ENCODE measurements around the gene RBM38. TPM values are rescaled to one million over a fixed set of nuclear protein-coding genes. Genes with fewer than 3 reads are reported as not detected.

Gene RBM38
- total and polyA plus RNA-seq, 10 of the 15 experiments (the other 5 are each of a cell fraction or from before 2014, with no cell fraction given): 0.32 to 118 (median 25.2) TPM

DNA sequence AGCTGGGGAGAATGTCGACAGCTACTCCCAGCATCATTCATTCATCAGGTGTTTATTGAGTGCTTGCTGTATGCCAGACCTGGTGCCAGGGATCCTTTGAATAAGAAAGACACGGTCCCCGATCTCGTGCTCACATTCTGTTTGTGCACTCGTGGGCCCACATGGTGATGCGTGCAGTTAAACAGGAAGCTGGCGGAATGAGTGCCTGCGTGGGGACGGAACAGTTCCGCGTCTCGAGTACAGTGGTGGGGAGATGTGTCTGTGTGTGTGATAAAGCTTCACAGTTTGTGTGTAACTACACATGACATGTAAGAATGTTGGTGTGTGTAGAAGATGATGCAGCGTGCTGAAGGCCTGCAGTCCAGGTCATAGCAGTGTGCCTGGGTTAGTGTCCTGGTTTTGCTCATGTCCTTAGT lies 6.5 kb downstream of the RBM38 start:
- CTCF ChIA-PET: interaction anchor here (0.7 to 4.4 kb wide), 13 partner anchors 8 to 222 kb away, joined by 3 to 28 read pairs (median 8); partner anchors contain the start of gene ZBP1
- H3K27me3 ChIP-seq (replicated peaks in 1 of 2; ENCODE audit: control insufficient read depth in 2 of 2, insufficient read depth in 2 of 2, low read length in 1 of 2): no peaks in the 10 kb centered on the region
- 27% methylated on average over 13 of the region's 13 CpGs for WGBS (ENCODE audit: insufficient coverage, insufficient replicate concordance, low lambda C conversion rate, missing lambda C conversion rate)
- SMC1A ChIA-PET (ENCODE audit: uncharacterized antibody, unreplicated experiment): interaction anchor here (1.1 to 4.7 kb wide), 11 partner anchors 8 to 101 kb away, joined by 3 to 29 read pairs (median 9); partner anchors contain the start of gene RBM38
- H3K4me3 ChIP-seq: peak overlapping the region; percentile 59
- ATAC-seq (peak; percentile 0), FAIRE-seq (peak; percentile 31), DNase-seq (ENCODE audit: low read depth, low spot score) (no peak)
- H3K9ac ChIP-seq (ENCODE audit: control insufficient read depth, insufficient read depth, low read length): peak overlapping the region; percentile 77
- peaks cover 72% of the 10 kb centered on the region for H3K4me1 ChIP-seq (ENCODE audit: control insufficient read depth, insufficient read depth, low read length)
- peak overlapping the region; percentile 97 for H3K27ac ChIP-seq (ENCODE audit: control insufficient read depth, insufficient read depth)
- in situ Hi-C loops (cut with MboI) (loop anchor here (10.0 to 25.0 kb wide), 4 partner anchors 287 to 1607 kb away; partner anchors contain the start of genes CTSZ and STX16), intact Hi-C loops (cut with micrococcal nuclease; ENCODE audit: unreplicated experiment) (loop anchor here (2.0 to 10.0 kb wide), 3 partner anchors 35 to 287 kb away; no protein-coding TSS in a partner anchor)
- peaks cover 11% of the 10 kb centered on the region for H4K20me1 ChIP-seq (ENCODE audit: control insufficient read depth, insufficient read depth)
- no peaks in the 10 kb centered on the region for H3K9me3 ChIP-seq (replicated peaks; ENCODE audit: control insufficient read depth, insufficient read depth, low read length)
- H3K36me3 ChIP-seq (ENCODE audit: control insufficient read depth in 2 of 2, insufficient read depth in 2 of 2, low read length in 1 of 2): peaks cover 25 to 33% of the 10 kb centered on the region in 2 experiments
- H2AFZ ChIP-seq (ENCODE audit: control insufficient read depth, low read depth, low read length): no peak overlapping the region
- RAD21 ChIA-PET (ENCODE audit: unreplicated experiment): interaction anchor here (0.8 to 4.8 kb wide), 12 partner anchors 8 to 222 kb away, joined by 3 to 52 read pairs (median 6); partner anchors contain the start of gene RBM38
- POLR2A ChIA-PET: interaction anchor here (0.5 to 6.9 kb wide), 12 partner anchors 8 to 197 kb away, joined by 3 to 58 read pairs (median 8); partner anchors contain the start of gene RBM38
- peaks cover 93% of the 10 kb centered on the region for H3K79me2 ChIP-seq (ENCODE audit: control insufficient read depth, insufficient read depth, low read length)
- no TSS peak for BruUV-seq (replicated peaks)
- peak overlapping the region; percentile 99 for H3K4me2 ChIP-seq (ENCODE audit: control insufficient read depth, insufficient read depth)
- TF ChIP-seq FOXM1 (IDR thresholded peaks at IDR 0.05; ENCODE audit: low read depth, low read length) (no peak), EP300 (IDR thresholded peaks at IDR 0.05; ENCODE audit: borderline replicate concordance in 1 of 2, control insufficient read depth in 1 of 2, low read depth in 2 of 2, low read length in 2 of 2) (no peak), ZBTB4 (CRISPR knock-in tag; IDR thresholded peaks at IDR 0.05) (no peak), SIN3A (IDR thresholded peaks at IDR 0.05; ENCODE audit: low read depth, low read length) (no peak), TCF12 (IDR thresholded peaks at IDR 0.05; ENCODE audit: low read depth, low read length) (no peak), ZNF24 (IDR thresholded peaks at IDR 0.05) (peak; percentile 91), CREB1 (IDR thresholded peaks at IDR 0.05; ENCODE audit: low read depth) (no peak), NBN (IDR thresholded peaks at IDR 0.05) (no peak), ZBTB11 (CRISPR knock-in tag; IDR thresholded peaks at IDR 0.05) (no peak)
- TF ChIP-seq, protein P1, sequence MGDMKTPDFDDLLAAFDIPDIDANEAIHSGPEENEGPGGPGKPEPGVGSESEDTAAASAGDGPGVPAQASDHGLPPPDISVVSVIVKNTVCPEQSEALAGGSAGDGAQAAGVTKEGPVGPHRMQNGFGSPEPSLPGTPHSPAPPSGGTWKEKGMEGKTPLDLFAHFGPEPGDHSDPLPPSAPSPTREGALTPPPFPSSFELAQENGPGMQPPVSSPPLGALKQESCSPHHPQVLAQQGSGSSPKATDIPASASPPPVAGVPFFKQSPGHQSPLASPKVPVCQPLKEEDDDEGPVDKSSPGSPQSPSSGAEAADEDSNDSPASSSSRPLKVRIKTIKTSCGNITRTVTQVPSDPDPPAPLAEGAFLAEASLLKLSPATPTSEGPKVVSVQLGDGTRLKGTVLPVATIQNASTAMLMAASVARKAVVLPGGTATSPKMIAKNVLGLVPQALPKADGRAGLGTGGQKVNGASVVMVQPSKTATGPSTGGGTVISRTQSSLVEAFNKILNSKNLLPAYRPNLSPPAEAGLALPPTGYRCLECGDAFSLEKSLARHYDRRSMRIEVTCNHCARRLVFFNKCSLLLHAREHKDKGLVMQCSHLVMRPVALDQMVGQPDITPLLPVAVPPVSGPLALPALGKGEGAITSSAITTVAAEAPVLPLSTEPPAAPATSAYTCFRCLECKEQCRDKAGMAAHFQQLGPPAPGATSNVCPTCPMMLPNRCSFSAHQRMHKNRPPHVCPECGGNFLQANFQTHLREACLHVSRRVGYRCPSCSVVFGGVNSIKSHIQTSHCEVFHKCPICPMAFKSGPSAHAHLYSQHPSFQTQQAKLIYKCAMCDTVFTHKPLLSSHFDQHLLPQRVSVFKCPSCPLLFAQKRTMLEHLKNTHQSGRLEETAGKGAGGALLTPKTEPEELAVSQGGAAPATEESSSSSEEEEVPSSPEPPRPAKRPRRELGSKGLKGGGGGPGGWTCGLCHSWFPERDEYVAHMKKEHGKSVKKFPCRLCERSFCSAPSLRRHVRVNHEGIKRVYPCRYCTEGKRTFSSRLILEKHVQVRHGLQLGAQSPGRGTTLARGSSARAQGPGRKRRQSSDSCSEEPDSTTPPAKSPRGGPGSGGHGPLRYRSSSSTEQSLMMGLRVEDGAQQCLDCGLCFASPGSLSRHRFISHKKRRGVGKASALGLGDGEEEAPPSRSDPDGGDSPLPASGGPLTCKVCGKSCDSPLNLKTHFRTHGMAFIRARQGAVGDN (IDR thresholded peaks at IDR 0.05): peak; percentile 43; the same call in 1 of the 2 replicates
- TF ChIP-seq, protein P2, sequence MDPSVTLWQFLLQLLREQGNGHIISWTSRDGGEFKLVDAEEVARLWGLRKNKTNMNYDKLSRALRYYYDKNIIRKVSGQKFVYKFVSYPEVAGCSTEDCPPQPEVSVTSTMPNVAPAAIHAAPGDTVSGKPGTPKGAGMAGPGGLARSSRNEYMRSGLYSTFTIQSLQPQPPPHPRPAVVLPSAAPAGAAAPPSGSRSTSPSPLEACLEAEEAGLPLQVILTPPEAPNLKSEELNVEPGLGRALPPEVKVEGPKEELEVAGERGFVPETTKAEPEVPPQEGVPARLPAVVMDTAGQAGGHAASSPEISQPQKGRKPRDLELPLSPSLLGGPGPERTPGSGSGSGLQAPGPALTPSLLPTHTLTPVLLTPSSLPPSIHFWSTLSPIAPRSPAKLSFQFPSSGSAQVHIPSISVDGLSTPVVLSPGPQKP (IDR thresholded peaks at IDR 0.05; ENCODE audit: low read depth, low read length): no peak

All from GM12878 (cell line).